GM08714 (cell line): Measurements from ENCODE around the gene HEATR9.
"Not testable (repeated sequence)": the region's sequence is repeated elsewhere in the genome, so short reads cannot be mapped to it uniquely, and the experiment has no call there.

Source experiments
- H3K4me3 ChIP-seq: fragments of 200-500 bp; sonication (Bioruptor generic); 2 replicates; pipeline ENCODE4 v1.5.1; 2014; ENCODE audit warnings: mild to moderate bottlenecking, low read length, inconsistent platforms
- ZNF274 ChIP-seq: IDR thresholded peaks from 2 replicates; pipeline ENCODE4 v1.6.1; 2012; ENCODE audit warnings: mild to moderate bottlenecking, low read depth, low read length

The HEATR9 gene

DNA sequence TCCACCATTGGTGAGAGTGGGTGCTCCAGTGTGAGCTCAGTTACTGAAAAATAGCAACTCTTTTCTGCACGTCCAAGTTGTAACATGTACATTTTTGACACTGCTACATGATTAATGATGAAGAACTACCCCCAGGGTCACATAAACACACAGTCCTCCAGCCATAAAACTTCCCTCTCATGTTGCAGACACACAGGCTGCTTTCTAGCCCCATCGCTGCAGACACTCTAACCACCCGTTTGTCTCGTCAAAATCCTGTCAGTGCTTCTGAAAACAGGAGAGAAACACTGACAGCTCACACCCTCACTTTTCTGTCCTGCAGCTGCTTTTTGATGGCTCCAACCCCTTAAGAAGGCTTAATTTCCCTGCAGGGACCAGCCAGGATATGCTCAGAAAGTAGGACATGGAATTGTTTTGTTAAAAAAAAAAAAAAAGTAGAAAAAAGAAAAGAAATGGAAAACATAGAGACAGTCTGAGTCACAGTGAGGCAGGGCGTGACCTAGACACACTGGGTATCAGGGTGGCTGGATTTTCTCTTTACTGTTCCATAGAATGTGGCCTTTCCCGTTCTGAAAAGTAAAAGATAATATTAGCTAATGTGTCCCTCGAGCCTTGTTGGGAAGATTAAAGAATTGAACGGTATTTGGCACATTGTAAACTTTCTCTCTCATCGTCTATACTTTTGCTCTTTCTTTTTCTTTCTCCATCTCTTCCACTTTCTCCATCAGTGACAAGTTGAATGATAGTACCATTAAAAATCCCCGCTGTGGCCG lies 32.2 kb upstream of the HEATR9 start:
- TF ChIP-seq ZNF274, result no peak
- H3K4me3 ChIP-seq, result no peak overlapping the region

DNA sequence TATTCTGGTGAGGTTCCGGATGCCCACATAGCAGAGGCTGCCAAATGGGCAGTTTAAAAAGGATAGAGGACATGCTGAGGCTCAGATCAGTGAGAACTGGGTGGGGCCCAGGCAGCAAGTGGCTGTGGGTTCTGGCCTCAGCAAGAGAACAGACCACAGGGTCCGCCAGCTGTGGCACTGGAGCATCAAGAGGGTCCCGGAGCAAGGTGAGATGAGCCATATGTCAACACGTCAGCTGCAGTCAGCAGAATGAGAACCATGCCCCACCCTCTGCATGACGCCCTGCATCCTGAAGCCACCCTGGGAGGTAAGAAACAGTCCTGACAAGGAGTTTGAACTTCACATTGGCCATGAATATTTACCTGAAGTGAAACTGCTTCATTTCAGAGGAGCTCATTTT lies 31.6 kb upstream of the HEATR9 start:
- TF ChIP-seq ZNF274, result no peak
- H3K4me3 ChIP-seq, result no peak overlapping the region

DNA sequence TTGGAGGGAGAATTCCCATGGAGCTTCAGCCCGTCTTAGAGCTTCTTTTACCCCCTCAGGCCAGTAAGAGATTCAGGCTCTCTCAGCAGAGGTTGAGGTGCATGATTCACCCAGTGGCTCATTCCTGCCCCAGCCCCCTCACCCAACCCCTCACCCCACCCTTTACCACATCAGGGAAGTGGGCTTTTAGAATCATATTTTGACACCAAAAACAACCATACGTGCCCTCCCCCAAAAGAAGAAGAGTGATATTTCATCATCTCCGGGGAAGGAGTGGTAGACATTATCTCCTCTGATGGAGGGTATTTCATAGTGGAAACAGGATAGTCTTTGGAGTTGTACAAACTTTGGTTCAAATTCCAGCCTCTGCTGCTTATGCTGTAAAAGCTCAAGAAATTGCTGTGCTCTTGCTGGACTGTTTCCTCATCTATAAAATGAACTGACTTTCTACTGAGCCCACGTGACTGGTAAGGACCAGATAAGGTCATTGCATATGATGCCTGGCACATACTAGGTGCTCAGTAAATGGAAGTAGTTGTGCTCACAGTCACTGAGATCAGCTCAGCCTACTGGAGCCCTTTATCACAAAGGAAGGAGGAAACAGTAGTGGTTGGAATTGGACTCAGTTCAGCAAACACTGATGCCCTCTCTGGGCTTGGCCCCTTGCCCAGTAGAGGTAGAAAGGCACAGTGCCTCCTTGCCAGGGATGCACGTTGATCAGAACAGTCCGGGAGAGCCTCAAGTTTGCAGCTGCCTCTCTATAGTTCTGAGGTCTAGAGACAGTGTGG lies 29.8 kb upstream of the HEATR9 start:
- H3K4me3 ChIP-seq, result no peak overlapping the region
- TF ChIP-seq ZNF274, result no peak

DNA sequence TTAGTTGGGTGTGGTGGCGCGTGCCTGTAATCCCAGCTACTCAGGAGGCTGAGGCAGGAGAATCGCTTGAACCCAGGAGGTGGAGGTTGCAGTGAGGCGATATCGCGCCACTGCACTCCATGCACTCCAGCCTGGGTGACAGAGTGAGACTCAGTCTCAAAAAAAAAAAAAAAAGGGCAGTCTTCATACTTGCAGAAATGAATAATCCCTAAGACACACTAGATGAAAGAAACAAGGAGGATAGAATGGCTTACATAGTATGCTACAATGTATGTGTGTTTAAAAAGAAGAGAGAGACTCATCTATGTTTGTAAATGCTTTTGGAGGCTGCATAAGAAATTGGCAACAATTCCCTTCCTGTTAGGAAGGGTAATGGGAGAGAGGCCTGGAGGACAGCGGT lies 29.1 kb upstream of the HEATR9 start:
- H3K4me3 ChIP-seq, result not testable (repeated sequence)

DNA sequence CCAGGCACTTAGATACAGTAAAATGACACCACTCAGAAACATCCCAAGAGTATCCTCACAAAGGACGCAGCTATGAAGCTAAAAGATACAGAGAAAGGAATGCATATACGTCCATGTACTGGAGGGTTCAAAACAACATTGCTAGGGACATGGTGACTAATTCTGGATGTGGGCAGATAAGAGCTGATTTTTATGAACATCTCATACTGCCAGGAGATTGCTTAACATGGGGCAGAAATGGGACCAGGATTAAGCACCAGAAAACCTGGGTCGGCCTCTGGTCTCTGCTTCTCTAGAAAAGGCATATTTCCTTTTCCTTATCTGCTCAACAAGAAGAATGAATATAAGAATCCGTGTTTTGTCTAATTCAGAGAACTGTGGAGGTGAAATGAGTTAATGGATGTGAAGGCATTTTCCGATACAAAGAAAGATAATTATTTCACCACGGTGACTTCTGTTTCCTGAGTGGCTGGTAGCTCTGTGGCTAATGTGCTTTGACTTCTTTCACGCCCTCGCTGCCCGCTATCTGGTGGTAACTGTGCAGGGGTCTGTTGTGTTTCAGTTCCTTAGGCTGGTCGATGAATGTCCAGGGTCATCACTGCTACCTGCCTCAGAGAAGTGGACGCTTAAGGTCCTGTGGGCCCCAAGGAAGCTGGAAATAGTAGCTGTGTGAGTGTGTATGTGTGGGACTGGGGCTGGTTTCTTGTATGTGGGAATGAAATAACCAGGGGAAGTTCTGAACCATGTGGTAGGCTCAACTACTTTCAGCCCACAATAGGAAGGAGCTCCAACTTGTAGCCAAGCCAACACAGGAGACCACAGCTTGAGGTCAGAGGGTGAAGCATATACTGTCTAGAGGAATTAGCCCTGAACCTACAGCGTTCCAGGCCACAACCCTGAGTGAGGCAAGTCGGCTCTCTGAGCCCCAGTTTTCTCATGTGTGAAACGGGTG lies 27.2 kb upstream of the HEATR9 start:
- no peak overlapping the region for H3K4me3 ChIP-seq
- no peak for TF ChIP-seq ZNF274

DNA sequence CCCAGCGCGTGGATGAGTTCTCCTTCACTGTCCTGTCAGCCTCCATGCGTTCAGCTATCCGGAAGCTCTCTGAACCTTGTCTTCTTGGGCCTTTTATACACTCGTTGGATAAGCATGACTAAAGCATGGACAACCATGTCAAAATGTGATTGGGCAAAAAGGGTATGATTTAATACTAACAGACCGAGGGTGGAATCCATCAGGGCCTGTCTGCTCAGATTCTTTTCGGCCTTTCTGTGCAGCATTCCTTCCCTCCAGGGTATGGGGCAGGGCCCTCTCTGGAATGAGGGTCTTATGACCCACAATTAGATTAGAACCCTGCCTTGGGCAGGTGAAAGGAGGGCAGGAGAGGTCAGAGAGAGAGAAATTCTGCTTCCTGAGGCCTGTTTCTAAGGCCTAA lies 25.5 kb upstream of the HEATR9 start:
- H3K4me3 ChIP-seq, result no peak overlapping the region
- TF ChIP-seq ZNF274, result no peak

DNA sequence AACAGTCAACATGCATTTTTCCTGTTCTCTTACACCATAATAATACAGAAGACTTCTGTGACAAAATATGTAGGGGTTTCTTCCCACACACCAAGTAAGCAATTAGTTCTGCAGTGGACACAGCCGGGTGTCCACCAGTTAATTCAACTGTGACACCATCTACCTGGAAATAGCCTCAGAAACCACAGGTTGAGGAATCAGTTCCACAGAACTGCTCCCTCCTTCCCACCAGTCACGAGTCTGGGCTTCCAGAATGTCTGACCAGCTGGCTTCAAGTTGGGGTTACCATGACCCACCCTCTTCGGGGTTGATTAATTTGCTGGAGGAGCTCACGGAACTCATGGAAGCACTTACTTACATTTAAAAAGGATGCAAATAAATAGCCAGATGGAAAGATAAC lies 25.1 kb upstream of the HEATR9 start:
- TF ChIP-seq ZNF274, result no peak

DNA sequence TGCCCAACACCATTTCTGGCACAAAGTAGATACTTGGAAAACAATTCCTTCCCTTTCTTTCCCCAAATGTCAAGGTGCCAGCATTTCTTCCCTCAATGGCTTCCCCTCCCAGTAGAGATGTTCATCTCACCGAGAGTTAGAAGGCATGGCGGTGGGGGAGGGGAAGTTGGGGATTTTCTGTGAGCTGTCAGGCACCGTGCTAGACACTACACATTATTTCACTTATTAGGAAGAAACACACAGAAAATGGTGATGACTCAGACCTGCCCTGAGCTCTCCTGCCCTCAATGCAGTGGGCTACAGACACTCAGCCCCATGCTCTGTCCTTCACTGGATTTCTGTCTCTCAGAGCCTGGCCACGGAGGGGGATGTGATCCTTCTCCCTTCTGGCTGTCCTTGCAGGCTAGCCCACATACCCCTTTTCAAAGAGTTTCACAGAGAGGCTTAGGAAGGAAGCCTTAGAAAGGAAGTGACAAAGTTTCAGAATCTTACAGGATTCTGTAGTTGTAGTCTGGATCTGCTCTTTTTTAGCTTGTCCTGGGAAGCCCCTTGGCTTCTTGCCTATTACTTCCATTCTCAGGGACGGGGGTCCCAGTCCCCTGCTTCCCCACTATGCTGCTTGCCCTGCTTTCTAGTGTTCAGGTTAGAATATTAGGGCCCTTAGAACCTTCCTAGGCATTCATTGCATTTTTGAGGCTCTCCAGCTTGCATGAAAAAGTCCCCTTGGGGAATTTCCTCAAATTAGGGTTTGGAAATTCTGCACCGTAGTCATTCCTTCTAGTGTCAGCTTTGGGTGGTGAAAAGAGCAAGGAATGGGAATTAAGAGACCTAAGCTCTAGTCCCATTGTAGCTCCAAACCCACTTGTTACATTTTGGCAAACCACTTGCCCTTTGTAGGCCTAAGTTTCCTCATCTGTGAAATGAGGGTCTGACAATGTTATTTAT lies 23.7 kb upstream of the HEATR9 start:
- H3K4me3 ChIP-seq, result no peak overlapping the region
- TF ChIP-seq ZNF274, result no peak

More for the DNA sequence above, 25.1 kb upstream of the HEATR9 start:
- H3K4me3 ChIP-seq, result no peak overlapping the region

DNA sequence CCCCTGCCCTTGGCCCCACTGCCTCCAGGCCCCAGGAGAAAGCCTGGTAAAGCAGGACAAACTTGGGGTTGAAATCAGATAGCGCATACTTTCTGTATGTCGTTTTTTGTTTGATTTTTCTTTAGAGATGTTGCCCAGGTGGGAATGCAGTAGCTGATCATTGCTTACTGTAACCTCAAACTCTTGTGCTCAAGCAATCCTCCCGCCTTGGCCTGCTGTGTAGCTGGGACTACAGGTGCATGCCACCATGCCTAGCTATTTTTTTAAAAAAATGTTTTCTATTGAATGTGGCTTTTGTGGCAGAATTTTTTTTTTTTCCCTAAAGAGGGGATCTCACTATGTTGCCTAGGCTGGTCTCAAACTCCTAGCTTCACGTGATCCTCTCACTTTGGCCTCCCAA lies 22.6 kb upstream of the HEATR9 start:
- TF ChIP-seq ZNF274, result no peak
- H3K4me3 ChIP-seq, result no peak overlapping the region

DNA sequence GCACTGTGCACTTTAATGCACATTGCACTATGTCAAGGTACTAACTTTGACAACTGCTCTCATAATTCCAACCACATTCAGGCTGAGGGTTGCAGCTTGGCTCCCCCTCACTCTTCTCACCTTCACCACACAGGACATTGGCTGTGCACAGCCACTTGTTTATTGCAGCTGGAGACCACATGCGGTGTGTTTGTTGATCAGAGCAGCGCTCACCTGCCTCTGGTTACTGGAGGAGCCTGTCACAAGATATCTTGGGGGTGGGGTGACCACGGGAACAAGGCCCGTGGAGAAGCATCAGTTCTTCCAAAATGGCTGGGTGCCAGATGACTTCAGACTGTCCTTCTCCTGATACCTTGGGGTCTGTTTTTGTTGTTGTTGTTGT lies 22.1 kb upstream of the HEATR9 start:
- TF ChIP-seq ZNF274, result no peak
- no peak overlapping the region for H3K4me3 ChIP-seq

DNA sequence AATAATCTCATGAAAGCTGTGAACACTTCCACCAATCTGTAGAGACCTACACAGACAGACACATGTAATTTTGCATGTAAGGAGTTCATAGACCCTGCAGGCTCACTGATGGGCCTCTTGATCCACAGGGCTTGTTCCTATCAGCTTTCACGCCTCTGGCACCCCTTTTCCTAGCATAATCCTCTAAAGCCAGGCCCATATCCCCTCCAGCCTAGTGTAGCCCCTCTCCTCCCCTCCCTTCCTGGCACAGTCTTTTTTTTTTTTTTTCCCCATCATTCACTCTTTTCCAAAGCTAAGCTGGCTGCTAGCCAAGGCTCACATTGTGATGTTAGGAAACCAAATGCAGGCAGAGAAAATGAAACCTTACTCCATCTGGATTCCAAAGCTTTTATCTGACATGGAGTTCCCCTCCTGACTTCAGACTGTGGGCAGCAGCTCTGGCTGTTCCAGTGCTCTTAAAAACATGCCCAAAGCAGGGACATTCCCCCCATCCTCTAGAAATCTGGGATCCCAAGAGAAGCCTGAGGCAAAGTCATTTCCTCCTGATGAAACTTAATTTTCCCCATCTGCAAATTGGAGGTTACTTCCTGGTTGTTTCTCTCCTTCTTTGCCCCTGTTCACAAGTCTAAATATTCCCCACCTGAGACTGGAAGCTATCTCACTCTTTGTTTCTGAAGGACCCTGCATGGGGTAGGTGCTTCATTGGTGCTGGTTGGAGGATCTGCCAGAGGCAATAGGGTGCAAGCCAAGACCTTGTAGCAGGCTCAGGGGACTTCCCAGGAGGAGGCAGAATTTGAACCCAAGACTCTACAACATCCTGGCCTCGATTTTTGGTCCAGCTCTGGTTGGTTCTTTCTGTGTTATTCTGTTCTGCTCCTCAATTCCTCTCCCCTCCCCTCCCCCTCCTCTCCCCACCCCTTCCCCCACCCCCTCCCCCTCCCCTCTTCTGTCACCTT lies 21.4 kb upstream of the HEATR9 start:
- no peak overlapping the region for H3K4me3 ChIP-seq
- TF ChIP-seq ZNF274, result no peak

DNA sequence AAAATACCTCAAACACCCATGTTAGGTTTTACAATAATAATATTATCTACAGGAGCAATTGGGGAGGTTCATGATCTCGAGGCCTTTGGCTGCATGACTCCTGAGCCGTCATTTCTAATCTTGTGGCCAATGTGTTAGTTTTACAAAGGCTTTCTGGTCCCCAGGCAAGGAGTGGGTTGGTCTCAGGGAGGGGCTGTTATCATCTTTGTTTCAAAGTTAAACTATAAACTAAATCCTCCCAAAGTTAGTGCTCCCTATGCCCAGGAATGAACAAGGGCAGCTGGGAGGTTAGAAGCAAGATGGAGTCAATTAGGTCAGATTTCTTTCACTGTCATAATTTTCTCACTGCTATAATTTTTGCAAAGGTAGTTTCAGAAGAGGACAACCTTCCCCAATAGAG lies 20.6 kb upstream of the HEATR9 start:
- TF ChIP-seq ZNF274, result no peak
- no peak overlapping the region for H3K4me3 ChIP-seq
